HepG2 (cell line): ENCODE results near the gene AK4. TPM values are rescaled to one million over a fixed set of nuclear protein-coding genes. Genes with fewer than 3 reads are reported as not detected.

Source experiments
- MYC ChIP-seq: sonication (generic); formaldehyde crosslinking; IDR thresholded peaks from 2 replicates; pipeline ENCODE4 v1.9.0; 2021; ENCODE audit warnings: missing genetic modification reagents, borderline replicate concordance
- RBM22 ChIP-seq: fragments of 200-400 bp; formaldehyde crosslinking; optimal IDR thresholded peaks from 2 replicates; pipeline ENCODE3; 2017; ENCODE audit warnings: mild to moderate bottlenecking, low read length, moderate library complexity
- ZNF326 ChIP-seq: sonication (generic); formaldehyde crosslinking; IDR thresholded peaks from 2 replicates; pipeline ENCODE4 v1.4.0; 2020; ENCODE audit warnings: missing genetic modification reagents, borderline replicate concordance
- ZNF660 ChIP-seq: sonication (generic); formaldehyde crosslinking; IDR thresholded peaks from 2 replicates; pipeline ENCODE4 v1.5.1; 2020; ENCODE audit warnings: mild to moderate bottlenecking, low read depth, missing genetic modification reagents, borderline replicate concordance
- polyA plus RNA-seq, 8 experiments: library from polyadenylated mRNA; depleted of rRNA in 3 of 8; stranded (reverse) in 7 of 8; unstranded in 1 of 8; fragments of >200 nt; fragmentation: Illumina TruSeq in 4 of 8; extraction: Trizol in 4 of 8; gene quantifications; 2 replicates each; pipeline versions ENCODE4 v1.2.1 to v1.2.3, GENCODE V29; 2011 to 2016; ENCODE audit warnings: low read depth in 4 of 8, missing spikeins in 1 of 8, mixed read lengths in 1 of 8; ENCODE audit not compliant: insufficient read depth in 1 of 8
- total RNA-seq, 5 experiments: library from RNA; depleted of rRNA; stranded (reverse); fragments of >200 nt; fragmentation: Illumina TruSeq; extraction: Trizol; gene quantifications; 2 replicates each; pipeline ENCODE4 v1.2.3, GENCODE V29; 2016; ENCODE audit warnings: low read depth in 1 of 5
- TF ChIP-seq, protein P1 (sequence below): sonication (generic); formaldehyde crosslinking; IDR thresholded peaks from 2 replicates; pipeline ENCODE4 v1.5.1; 2020; ENCODE audit warnings: mild to moderate bottlenecking, missing genetic modification reagents, moderate library complexity
- TF ChIP-seq, protein P2 (sequence below), 2 experiments: fragments of 450-650 bp in 1 of 2; sonication (generic) in 1 of 2; formaldehyde crosslinking in 1 of 2; IDR thresholded peaks; 2 replicates each; pipeline versions ENCODE4 v1.6.1 to v1.8.0; 2016 to 2022; ENCODE audit warnings: antibody characterized with exemption in 1 of 2, mild to moderate bottlenecking in 1 of 2, missing genetic modification reagents in 1 of 2
- TF ChIP-seq, protein P3 (sequence below): sonication (generic); formaldehyde crosslinking; IDR thresholded peaks from 2 replicates; pipeline ENCODE4 v1.9.0; 2022; ENCODE audit warnings: low read depth, missing genetic modification reagents
- TF ChIP-seq, protein P4 (sequence below): sonication (generic); formaldehyde crosslinking; IDR thresholded peaks from 2 replicates; pipeline ENCODE4 v1.5.1; 2020; ENCODE audit warnings: missing genetic modification reagents, mild to moderate bottlenecking, borderline replicate concordance
- TF ChIP-seq, protein P5 (sequence below): sonication (generic); formaldehyde crosslinking; IDR thresholded peaks from 2 replicates; pipeline ENCODE4 v1.9.0; 2022; ENCODE audit warnings: missing genetic modification reagents, mild to moderate bottlenecking, borderline replicate concordance

Gene AK4
- total and polyA plus RNA-seq, 2 of the 13 experiments (the other 11 are each of a cell fraction or from before 2014, with no cell fraction given), result 110 to 160 TPM

DNA sequence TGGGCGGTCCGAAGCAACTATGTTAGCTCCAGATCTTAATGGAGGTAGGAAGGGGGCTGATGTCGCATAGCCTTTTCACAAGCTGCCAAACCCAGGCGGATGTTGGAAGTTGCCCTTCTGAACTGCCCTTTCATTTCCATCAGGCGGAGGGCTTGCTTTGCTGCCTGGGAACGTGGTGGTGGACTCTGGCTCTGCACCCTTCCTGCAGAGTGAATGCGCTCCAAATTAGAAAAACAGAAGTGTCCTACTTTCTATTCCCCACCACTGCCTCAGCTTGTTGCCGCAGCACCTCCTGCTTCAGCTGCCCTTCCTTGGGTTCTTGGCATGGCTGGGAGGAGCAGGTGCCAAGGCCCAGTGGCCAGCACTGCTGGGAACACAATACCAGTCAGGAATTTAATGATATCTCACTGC is 60.6 kb downstream of the AK4 start (continued):
- TF ChIP-seq, protein P1, sequence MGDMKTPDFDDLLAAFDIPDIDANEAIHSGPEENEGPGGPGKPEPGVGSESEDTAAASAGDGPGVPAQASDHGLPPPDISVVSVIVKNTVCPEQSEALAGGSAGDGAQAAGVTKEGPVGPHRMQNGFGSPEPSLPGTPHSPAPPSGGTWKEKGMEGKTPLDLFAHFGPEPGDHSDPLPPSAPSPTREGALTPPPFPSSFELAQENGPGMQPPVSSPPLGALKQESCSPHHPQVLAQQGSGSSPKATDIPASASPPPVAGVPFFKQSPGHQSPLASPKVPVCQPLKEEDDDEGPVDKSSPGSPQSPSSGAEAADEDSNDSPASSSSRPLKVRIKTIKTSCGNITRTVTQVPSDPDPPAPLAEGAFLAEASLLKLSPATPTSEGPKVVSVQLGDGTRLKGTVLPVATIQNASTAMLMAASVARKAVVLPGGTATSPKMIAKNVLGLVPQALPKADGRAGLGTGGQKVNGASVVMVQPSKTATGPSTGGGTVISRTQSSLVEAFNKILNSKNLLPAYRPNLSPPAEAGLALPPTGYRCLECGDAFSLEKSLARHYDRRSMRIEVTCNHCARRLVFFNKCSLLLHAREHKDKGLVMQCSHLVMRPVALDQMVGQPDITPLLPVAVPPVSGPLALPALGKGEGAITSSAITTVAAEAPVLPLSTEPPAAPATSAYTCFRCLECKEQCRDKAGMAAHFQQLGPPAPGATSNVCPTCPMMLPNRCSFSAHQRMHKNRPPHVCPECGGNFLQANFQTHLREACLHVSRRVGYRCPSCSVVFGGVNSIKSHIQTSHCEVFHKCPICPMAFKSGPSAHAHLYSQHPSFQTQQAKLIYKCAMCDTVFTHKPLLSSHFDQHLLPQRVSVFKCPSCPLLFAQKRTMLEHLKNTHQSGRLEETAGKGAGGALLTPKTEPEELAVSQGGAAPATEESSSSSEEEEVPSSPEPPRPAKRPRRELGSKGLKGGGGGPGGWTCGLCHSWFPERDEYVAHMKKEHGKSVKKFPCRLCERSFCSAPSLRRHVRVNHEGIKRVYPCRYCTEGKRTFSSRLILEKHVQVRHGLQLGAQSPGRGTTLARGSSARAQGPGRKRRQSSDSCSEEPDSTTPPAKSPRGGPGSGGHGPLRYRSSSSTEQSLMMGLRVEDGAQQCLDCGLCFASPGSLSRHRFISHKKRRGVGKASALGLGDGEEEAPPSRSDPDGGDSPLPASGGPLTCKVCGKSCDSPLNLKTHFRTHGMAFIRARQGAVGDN (CRISPR knock-in tag), result peak; percentile 37
- TF ChIP-seq, protein P2, sequence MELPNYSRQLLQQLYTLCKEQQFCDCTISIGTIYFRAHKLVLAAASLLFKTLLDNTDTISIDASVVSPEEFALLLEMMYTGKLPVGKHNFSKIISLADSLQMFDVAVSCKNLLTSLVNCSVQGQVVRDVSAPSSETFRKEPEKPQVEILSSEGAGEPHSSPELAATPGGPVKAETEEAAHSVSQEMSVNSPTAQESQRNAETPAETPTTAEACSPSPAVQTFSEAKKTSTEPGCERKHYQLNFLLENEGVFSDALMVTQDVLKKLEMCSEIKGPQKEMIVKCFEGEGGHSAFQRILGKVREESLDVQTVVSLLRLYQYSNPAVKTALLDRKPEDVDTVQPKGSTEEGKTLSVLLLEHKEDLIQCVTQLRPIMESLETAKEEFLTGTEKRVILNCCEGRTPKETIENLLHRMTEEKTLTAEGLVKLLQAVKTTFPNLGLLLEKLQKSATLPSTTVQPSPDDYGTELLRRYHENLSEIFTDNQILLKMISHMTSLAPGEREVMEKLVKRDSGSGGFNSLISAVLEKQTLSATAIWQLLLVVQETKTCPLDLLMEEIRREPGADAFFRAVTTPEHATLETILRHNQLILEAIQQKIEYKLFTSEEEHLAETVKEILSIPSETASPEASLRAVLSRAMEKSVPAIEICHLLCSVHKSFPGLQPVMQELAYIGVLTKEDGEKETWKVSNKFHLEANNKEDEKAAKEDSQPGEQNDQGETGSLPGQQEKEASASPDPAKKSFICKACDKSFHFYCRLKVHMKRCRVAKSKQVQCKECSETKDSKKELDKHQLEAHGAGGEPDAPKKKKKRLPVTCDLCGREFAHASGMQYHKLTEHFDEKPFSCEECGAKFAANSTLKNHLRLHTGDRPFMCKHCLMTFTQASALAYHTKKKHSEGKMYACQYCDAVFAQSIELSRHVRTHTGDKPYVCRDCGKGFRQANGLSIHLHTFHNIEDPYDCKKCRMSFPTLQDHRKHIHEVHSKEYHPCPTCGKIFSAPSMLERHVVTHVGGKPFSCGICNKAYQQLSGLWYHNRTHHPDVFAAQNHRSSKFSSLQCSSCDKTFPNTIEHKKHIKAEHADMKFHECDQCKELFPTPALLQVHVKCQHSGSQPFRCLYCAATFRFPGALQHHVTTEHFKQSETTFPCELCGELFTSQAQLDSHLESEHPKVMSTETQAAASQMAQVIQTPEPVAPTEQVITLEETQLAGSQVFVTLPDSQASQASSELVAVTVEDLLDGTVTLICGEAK (IDR thresholded peaks at IDR 0.05), result no peak
- TF ChIP-seq, protein P2 (CRISPR knock-in tag; IDR thresholded peaks at IDR 0.05), result no peak
- TF ChIP-seq, protein P3, sequence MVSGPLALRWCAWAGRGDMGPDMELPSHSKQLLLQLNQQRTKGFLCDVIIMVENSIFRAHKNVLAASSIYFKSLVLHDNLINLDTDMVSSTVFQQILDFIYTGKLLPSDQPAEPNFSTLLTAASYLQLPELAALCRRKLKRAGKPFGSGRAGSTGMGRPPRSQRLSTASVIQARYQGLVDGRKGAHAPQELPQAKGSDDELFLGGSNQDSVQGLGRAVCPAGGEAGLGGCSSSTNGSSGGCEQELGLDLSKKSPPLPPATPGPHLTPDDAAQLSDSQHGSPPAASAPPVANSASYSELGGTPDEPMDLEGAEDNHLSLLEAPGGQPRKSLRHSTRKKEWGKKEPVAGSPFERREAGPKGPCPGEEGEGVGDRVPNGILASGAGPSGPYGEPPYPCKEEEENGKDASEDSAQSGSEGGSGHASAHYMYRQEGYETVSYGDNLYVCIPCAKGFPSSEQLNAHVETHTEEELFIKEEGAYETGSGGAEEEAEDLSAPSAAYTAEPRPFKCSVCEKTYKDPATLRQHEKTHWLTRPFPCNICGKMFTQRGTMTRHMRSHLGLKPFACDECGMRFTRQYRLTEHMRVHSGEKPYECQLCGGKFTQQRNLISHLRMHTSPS (CRISPR knock-in tag), result no peak
- TF ChIP-seq, protein P4, sequence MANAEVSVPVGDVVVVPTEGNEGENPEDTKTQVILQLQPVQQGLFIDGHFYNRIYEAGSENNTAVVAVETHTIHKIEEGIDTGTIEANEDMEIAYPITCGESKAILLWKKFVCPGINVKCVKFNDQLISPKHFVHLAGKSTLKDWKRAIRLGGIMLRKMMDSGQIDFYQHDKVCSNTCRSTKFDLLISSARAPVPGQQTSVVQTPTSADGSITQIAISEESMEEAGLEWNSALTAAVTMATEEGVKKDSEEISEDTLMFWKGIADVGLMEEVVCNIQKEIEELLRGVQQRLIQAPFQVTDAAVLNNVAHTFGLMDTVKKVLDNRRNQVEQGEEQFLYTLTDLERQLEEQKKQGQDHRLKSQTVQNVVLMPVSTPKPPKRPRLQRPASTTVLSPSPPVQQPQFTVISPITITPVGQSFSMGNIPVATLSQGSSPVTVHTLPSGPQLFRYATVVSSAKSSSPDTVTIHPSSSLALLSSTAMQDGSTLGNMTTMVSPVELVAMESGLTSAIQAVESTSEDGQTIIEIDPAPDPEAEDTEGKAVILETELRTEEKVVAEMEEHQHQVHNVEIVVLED (CRISPR knock-in tag), result no peak
- no peak for TF ChIP-seq MYC
- TF ChIP-seq, protein P5, sequence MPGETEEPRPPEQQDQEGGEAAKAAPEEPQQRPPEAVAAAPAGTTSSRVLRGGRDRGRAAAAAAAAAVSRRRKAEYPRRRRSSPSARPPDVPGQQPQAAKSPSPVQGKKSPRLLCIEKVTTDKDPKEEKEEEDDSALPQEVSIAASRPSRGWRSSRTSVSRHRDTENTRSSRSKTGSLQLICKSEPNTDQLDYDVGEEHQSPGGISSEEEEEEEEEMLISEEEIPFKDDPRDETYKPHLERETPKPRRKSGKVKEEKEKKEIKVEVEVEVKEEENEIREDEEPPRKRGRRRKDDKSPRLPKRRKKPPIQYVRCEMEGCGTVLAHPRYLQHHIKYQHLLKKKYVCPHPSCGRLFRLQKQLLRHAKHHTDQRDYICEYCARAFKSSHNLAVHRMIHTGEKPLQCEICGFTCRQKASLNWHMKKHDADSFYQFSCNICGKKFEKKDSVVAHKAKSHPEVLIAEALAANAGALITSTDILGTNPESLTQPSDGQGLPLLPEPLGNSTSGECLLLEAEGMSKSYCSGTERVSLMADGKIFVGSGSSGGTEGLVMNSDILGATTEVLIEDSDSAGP (CRISPR knock-in tag), result no peak
- TF ChIP-seq RBM22, result peak; percentile 29
- no peak for TF ChIP-seq ZNF326
- no peak for TF ChIP-seq ZNF660
